Measurements from ENCODE around the gene TARDBP.
"Not testable (repeated sequence)": the region's sequence is repeated elsewhere in the genome, so short reads cannot be mapped to it uniquely, and the experiment has no call there.

TARDBP gene

DNA sequence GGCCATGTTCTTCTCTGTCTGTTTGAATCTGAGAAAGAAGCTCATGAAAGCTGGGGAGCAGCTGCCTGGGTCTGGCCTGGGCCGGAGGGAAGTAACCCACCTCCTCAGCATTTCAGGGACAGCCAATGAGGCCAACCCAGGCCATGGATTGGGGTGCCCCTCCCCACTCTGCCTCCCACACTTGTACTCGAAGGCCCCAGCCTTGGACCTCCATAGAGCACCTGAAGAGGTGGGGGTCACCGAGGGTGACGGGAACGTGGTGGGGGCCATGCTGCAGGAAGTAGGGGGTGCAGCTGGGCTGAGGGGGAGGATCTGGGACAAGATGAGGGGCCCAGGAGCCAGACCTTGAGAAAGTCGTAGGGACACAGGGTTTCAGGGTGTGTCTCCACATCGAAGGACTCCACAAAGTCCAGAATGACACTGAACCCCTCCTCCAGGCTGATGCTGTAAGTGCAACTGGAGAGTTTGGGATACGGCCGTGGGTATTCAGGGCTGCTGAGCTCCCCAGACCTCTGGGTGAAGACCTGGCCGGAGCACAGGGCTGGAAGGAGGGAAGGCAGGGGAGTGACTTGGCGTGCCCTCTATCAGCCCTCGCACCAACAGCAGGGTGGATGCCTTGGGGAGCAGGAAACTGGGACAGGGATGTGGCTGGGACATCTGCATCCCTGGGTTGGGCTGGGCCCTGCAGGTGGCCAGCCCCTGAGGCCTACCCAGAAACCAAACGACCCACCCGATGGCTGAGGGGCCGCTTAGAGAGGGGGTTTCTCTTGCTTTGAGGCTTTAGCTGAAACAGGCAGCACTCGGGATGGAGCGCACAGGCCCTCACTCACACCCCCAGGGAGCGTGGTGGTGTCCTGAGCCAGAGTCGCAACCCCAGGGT is 30.8 kb downstream of the TARDBP start:
- DNase-seq (ENCODE audit: low read depth in 2 of 2) = no peak

DNA sequence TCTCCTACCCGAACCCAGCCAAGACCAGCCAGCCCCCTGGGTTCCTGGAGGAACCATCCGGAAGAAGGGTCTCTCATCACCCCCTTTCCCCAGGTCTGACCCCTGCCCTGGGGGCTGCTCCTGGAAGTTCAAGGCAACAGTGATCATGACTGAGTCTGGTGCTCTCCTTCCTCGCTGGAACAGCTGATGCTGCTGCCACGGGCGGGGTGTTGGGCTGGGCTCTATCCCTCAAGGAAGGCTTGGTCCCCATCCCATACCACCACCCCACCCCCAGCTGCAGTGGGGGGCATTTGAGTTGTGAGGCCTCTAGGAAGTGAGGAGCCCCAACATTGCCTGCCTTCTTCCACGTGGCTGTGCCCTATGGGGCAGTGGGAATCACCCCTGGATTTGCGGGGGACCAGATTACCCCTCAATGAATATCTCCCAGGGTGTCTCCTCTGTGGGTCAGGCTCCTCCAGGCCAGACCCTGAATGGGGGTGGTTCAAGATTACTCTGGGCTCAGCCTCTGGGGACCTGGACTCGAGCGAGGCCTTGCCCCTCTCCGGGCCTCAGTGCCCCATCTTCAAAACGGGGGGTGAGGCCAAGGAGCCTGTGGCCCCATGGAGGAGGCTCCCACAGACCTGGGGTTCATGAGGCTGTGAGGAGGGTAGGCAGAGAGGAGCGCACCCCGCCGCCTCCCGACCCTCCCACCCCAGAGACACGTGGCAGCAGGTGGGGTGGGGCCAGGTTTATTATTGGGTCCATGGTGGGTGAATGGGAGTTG is 31.8 kb downstream of the TARDBP start:
- no peak for DNase-seq (ENCODE audit: low read depth in 2 of 2)

DNA sequence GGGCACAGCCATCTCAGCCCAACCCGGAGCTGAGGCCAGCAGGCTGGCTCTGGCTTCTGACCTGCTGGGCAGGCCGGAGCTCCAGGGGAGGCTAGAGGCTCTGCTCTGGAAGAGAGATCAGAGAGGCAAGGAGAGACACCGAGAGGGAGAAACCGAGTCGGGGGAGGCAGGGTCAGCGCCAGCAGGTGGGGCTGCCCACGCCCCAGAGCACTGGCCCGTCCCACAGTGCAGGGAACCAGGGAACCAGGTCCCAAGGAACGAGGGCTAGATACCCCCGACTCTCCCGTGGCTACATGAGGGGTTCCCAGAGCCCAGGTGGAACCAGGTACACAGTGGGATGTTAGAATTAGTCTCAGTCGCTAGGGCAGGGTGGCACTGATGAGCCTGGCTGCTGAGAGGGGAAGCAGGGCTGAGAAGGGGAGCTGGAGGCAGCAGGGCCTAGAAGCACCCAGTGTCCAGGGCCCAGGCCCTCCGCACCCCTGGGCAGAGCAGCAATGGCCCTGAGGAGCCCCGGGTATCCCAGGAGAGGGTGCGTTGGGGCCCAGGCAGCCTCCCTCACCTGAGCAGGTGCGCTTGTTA is 32.5 kb downstream of the TARDBP start:
- no peak for DNase-seq (ENCODE audit: low read depth in 2 of 2)

DNA sequence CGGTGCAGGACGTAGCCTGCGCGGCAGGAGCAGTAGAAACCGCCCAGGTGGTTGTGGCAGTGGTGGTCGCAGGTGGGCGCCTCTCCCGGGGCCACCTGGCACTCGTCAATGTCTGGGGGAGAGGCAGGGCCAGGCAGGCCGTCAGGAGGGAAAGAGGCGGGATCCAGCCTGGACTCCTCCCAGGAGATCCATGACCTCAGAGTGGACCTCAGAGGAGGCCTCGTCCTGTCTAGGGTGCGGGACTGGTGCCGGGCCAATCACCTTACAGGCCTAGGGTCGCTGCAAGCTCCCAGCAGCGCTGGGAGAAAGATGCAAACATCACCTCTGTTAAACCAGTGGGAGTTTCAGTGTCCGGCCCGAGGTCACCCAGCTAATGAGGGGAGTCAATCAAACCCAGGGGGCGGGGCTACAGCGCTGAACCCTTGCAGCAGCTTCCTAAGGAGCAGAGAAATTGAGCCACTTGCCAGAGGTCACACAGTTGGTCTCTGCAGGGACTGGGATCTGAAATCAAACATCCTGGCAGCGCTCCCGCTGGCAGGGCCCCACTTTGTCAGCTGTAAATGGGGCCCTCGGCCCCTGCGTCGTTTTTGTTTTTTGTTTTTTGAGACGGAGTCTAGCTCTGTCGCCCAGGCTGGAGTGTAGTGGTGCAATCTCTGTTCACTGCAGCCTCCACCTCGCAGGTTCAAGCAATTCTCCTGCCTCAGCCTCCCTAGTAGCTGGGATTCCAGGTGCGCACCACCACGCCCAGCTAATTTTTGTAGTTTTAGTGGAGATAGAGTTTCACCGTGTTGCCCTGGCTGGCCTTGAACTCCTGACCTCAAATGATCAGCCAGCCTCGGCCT is 33.2 kb downstream of the TARDBP start:
- no peak for DNase-seq (ENCODE audit: low read depth in 2 of 2)

DNA sequence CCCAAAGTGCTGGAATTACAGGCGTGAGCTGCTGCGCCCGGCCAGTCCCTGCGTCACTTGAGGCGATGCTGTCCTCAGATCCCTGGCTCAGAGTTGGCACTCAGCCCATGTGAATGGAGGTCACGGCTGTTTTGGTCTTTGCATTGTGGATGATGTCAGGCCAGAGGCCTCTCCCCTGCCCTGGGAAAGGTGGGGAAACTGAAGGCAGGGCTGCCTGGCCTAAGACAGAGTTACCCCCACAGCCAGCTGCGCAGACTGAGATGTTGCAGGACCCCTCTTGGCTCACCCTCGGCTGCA is 33.8 kb downstream of the TARDBP start:
- no peak for DNase-seq (ENCODE audit: low read depth in 2 of 2)

DNA sequence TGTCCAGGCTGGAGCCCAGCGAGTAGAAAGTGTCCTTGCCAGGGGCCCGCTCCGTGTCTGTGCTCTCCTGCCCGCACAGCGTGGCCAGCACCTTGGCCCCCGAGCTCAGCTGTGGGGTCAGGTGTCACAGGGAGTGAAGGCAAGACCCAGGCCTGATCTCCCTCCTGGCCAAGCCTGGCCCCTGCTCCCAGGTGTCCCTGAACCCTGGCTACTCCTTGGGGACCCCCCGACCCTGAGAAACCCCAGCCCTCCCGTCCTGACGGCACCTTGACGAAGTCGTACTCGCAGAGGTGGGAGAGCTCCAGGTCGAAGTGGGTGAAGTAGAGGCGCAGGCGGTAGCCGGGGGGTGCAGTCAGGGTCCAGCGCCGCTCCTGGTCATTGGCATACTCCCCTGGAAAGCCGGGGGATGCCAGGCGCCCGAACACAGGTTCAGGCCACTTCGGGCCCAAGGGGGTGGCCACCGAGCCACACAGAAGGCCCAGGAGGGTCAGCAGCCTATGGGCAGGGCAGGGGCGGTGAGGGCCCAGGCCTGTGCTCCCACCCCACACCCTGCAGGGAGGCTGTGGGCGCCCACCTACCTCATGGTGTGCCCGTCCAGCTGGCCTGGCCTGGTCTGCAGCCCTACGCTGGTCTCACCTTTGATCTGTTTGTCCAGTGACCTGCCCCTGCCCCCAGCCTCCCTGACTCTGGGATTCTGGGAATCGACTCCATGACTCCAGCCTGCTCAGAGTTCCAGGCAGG is 34.3 kb downstream of the TARDBP start, which contains the start of gene MASP2:
TSS of gene MASP2 (minus strand) at position 615 of the 741 bp plus-strand sequence. CDS start at position 583, 32 bp downstream.
- no peak for DNase-seq (ENCODE audit: low read depth in 2 of 2)

DNA sequence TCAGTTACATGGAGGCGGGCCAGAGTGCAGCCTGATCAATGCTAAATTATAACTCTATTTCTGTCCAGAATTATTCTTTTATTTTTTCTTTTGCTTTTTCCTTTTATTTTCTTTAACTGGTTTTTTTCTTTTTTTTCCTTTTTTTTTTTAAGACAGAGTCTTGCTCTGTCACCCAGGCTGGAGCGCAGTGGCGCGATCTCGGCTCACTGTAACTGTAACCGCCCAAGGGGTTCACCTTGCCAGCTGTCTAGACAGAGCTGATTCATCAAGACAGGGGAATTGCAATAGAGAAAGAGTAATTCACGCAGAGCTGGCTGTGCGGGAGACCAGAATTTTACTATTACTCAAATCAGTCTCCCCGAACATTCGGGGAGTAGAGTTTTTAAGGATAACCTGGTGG is 38.7 kb downstream of the TARDBP start:
- DNase-seq (ENCODE audit: low read depth in 2 of 2) = not testable (repeated sequence)

DNA sequence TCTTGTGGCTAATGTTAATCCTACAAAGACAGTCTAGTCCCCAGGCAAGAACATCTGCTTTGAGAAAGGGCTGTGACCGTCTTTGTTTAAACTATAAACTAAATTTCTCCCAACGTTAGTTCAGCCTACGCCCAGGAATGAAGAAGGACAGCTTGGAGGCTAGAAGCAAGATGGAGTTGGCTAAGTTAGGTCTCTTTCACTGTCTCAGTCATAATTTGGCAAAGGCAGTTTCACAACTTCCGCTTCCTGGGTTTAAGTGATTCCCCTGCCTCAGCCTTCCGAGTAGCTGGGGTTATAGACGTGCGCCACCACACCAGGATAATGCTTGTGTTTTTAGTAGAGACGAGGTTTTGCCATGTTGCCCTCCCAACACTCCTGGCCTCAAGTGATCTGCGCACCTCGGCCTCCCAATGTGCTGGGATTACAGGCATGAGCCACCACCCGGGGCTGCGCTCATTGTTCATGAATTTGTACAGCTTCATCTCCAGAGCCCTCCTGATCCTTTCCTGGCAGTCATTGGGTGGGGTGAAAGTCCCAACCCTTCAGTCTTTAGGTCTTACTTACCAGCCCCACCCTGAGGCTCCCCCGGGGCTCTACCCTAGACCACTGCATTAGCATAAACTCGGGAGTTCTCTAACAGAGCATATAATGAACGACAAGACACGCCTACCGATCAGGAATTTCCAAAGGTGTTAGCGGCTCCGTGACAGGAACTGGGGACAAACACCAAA is 39.5 kb downstream of the TARDBP start:
- DNase-seq (ENCODE audit: low read depth in 2 of 2) = no peak

DNA sequence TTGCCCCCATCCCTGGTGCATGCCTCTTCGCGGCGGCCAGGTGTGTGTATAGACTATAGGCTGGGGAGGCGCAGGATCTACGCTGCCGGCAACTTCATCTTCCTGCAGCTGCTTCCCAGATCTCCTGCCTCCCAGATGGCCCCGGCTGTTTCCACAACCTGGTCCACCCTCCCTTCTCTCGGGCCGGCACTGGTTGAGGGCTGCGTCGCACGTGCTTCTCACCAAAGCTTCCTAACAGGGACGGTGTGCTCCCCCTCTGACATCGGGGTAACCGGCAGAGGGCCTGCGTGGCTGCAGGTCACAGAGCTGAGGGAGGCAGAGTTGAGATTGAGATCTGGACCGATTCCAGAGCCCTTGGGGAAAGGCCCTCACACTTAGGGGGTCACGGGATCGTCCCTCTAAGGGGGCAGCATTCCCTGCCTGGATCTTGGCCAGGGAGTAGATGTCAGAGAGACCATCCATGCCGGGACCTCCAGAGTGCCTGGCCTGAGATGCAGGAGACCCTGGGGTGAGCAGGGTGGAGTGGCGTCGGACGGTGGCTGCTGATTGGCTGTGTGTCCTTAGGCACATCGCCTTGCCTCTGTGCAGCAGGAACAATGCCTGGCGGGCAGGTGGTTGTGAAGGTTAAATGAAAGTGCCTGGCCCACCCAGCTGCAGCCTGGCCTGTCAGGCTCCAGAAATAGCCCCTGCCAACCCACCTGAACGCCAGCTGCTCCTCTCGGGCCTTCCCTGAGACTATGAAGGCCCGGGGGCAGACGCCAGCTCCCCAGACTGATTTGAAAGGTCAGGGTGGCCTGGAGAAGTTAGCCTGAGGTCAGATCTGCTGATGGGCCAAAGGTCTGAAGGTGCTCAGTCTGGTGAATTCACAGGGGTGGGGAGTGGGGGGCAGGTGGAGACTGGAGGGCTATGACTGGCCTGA is 40.6 kb downstream of the TARDBP start:
- DNase-seq (ENCODE audit: low read depth in 2 of 2) = no peak

DNA sequence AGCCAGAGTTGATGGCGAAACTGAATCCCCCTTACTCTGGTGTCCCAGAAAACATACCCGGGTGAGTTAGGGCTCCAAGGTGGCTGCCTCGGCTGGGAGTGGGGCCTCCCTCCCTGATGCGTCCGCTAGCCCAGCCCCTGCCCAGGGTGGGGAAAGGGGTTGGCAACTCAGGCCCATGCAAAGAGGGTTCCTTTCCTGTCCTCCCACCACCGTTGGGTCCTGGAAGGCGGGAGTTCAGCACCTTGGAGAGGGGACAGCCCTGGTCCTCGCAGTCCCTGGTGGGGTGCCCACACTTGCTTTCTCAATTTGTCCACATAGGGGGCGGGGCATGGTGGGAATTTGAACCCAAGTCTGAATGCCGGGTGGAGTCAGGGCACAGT is 41.3 kb downstream of the TARDBP start:
- DNase-seq (ENCODE audit: low read depth in 2 of 2) = no peak

DNA sequence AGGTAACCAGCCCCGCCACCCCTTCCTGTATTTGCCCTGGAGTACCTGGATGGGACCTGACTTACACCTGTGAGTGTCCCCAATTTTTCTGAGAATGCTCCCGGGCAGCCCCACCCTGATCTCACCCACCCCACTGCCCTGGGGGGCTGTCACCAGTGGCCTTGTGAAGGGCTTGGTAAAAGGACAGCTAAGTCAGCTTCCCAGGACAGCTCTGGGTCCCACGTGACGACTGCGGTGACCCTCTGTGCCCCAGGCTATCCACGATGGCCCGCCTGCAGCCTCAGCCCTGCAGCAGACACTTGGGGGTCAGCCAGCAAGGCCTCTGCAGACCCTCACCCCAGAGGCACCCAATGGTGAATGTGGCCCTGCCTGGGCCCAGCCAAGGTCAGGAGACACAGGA is 41.7 kb downstream of the TARDBP start:
- no peak for DNase-seq (ENCODE audit: low read depth in 2 of 2)

DNA sequence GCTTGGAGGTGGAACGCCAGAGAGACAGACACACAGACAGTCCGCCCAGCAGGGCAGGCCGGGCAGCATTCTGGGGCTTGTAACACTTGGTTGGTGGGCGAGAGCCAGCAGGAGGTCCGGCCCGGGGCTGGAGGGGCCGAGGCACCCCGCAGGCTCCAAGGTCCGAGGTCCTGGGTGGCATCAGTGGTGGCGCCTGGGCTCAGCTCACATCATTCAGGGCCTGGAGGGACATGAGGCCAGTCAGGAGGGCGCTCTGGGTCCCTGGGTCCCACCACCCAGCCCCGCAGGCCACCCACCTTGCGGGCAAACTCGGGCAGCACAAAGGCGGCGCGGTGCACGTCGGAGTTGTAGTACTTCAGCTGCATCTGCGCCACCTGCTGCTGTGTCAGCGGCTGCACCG is 42.2 kb downstream of the TARDBP start:
- DNase-seq (ENCODE audit: low read depth in 2 of 2) = no peak

DNA sequence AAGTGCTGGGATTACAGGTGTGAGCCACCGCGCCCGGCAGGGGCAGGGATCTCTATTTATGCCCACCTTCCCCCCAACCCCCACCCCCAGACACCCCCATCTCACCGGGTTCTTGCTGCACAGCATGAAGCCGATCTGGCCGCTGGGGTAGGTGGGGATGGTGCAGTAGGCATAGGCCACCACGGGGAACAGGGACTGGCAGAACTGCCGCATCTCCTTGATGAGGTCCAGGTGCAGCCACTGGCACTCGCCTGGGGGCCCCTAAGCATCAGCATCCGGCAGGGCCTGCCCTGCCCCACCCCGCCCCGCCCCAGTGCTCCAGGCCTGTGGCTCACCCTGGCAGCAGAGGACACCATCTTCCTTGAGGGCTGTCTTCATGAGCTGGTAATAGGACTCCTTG is 43.2 kb downstream of the TARDBP start:
- no peak for DNase-seq (ENCODE audit: low read depth in 2 of 2)

DNA sequence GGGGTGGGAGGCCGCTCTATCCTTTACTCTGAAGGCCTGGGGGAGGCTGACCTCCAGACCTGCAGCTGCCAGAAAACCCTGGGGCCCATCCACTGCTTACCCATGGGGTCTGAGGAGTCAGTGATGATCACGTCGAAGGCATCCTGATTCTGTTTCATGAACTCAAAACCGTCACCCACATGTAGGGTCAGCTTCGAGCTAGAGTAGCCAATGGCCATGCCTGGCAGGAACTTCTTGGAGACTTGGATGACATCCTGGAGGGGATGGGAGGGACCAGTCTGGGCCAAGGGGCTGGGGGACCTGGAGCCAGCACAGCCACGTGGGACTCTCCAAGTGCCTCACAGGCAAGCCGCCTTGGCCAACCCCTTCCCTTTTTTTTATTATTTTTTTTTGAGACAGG is 44.0 kb downstream of the TARDBP start:
- DNase-seq (ENCODE audit: low read depth in 2 of 2) = no peak

DNA sequence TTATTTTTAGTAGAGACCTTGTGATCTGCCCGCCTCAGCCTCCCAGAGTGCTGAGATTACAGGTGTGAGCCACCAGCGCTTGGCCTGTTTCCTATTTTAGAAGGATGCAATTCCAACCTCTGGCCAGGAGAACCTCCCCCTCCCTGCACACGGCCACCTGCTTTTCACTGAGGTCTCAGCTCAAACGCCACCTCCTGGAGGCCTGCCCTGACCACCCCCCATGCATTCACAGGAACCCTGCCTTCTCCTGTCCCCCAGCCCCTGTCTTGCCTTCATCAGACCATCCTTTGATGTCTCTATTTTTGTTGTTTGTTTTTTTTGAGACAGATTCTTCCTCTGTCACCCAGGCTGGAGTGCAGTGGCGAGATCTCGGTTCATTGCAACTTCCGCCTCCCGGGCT is 45.0 kb downstream of the TARDBP start:
- no peak for DNase-seq (ENCODE audit: low read depth in 2 of 2)

DNA sequence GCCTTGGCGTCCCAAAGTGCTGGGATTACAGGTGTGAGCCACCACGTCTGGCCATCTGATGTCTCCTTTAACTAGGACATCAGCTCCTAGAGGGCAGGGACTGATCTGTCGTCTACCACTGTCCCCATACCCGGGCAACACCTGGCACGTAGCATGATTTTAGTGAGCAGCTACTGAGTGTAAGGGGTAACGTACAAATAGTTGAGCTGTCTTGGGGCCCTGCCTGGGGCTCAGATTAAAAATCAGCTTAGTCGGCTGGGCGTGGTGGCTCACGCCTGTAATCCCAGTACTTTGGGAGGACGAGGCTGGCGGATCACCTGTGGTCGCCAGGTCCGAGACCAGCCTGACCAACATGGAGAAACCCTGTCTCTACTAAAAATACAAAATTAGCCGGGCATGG is 45.6 kb downstream of the TARDBP start:
- DNase-seq (ENCODE audit: low read depth in 2 of 2) = no peak

DNA sequence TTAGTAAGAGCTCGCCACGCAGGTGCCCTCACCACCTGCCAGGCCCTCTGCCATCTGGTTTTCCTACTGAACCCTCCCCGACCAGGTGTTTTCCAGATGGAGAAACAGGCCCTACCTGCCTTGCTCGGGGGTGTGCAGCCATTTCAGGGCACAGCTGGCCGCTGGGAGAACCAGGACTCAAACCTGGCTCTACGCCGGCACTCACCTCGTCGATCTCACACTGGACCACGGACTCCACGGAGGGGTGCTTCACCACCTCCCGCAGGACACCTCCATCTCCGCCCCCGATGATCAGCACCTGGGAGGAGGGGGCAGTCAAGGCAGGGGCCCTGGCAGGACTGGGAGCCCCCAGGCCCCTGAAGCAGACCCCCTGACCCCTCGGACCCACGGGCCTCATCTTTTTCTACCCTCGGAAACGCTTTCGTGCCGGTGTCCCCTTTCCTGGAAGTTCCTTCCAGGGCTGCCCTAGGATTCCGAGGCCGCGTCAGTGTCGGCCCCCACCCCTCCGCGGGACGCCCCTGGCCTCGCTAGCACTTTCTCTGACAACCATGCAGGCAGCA is 46.2 kb downstream of the TARDBP start:
- DNase-seq (ENCODE audit: low read depth in 2 of 2) = no peak

DNA sequence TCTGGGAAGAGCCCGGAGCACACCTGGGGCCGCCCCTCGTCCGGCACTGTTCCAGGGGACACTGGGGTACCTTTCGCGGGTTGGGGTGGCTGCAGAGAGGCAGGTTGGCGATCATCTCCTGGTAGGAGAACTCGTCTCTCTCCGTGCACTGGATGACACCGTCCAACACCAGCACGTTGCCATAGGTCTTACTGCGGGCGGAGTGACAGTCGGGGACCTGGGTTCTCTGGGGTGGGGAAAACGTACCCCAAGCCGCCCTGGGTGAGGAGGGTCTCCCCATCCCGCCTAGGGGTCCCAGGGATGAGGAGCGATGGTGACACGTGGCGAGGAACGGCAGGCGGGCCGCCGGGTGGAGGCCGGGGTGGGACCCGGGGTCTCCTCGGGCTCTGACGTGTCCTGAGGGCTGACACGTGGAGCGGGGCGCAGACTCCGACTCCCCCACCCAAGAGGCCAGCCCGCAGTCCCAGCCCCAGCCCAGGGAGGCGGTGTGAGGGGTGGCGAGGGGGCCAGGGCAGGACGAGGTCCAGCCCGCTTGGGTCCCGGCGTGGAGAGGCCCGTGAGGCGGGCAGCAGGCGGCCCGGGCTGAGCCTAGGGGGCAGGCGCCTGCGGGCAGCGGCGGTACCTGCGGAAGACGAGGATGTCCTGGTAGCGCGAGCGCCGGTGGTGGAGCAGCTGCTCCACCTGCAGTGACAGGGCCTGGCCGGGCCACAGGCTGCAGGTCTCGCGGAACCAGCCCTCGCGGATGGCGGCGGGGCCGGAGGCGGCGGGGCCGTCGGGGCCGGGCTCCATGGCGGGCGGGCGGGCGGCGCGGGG is 46.9 kb downstream of the TARDBP start:
- DNase-seq (ENCODE audit: low read depth in 2 of 2) = peak in 1 of 2 donors; percentile 16

Data from activated CD8-positive, alpha-beta memory T cell treated with anti-CD3 and anti-CD28 coated beads for 4 hours (primary cell).